ENCODE results near the gene RTP3.

The RTP3 gene

DNA sequence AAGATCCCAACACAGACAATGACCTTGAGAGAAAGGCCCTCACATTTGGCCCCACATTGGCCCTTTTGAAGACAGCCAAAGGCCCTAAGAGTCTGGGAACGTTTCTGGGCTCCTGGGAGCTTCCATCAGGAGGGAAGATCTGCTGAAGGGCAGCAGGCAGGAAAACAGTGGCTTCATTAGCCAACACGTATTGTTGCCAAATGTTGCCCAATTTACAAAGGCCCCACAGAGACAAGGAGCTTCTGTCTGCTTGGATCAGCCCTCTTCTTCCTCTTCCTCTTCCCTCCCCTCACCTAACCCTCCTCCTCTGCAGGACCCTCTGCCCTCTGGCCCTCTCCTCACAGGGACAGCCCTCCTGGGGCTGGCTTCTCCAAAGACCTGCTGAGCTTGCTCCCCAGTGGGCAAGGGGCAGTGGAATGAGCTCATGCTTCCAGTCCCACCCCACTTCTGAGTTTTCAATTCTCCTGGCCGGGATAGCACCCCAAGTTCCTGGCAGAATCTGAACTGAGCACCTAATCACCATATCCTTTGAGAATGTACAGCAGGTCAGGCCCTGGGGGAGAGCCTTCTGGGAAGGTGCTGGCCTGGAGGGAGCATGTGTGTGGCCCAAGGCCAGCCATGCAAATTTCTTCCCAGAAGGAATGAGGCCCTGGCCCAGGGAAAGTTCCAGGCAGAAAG lies 28.0 kb upstream of the RTP3 start:
- DNase-seq: no peak

- no peak for DNase-seq
Observed at GRCh38 chr3:46470831-46471230, 26.9 kb upstream of the RTP3 start.

- no peak for DNase-seq
Observed at GRCh38 chr3:46471371-46471914, 26.3 kb upstream of the RTP3 start.

DNA sequence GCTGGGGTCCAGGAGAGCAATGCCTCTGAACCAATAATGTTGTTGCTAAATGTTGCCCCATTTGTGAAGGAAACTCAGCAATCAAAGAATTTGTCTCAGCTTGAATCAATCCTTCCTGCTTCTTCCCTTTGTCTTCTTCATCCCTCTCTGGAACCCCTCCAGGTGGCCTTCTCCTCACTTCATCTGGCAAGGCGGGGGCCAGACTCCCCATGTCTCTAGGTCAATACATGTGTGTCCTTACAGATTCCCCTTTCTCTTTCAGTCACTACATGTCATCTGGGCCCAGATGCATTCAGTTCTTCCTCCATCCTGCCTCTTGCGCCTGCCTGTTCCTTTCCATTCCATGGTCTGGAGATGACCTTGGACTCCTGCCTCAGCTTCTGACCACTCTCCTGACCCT lies 25.0 kb upstream of the RTP3 start:
- DNase-seq: no peak

- DNase-seq: no peak
Observed at GRCh38 chr3:46477145-46477544, 20.6 kb upstream of the RTP3 start.

DNA sequence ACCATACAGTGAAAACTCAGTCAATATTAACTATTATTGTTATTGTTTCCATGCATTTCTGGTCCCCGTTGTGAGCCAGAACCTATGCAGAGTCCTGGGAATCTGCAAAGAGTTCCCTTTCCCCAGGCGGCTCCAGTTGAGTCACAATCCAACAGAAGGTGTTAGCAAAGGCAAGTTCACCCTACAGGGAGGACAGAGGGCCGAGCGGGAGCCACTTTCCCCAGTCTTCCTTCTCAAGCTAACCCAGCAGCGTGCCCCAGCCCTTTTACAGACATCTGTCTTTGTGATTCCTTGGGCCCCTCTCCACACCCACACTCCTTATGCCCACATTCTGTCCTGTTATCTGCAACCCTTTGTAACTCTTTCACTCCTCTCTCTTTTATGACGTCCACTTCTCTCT lies 20.0 kb upstream of the RTP3 start:
- no peak for DNase-seq

- DNase-seq: no peak
Observed at GRCh38 chr3:46478341-46478740, 19.4 kb upstream of the RTP3 start.

DNA sequence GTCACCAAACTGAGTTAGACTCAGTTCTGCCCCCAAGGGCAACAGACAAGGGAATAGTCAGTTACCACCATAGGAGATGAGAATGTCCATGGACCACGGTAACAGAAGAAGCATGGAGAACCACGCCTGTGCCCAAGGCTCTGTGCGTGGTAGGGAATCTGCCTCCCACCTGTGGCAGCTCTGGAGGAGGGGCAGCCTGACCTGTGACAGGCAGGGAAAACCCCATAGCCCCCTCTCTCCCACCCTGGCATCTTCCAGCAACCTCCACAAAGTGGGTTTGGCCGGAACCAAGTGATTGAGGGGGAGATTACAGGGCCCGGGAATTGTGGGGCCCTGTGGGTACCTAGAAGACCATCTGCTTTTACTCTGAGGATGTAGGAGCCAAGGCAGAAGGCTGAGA lies 18.8 kb upstream of the RTP3 start:
- DNase-seq: no peak

- DNase-seq: no peak
Observed at GRCh38 chr3:46479696-46480095, 18.1 kb upstream of the RTP3 start.

GRCh38 chr3:46480491-46481195 lies 17.1 kb upstream of the RTP3 start:
- no peak for DNase-seq

- no peak for DNase-seq
Observed at GRCh38 chr3:46481636-46482035, 16.1 kb upstream of the RTP3 start.

GRCh38 chr3:46482632-46483350 lies 15.0 kb upstream of the RTP3 start:
- no peak for DNase-seq

GRCh38 chr3:46483825-46484224 lies 14.0 kb upstream of the RTP3 start:
- no peak for DNase-seq

GRCh38 chr3:46484388-46484787 lies 13.4 kb upstream of the RTP3 start:
- no peak for DNase-seq

GRCh38 chr3:46484911-46485778 lies 12.6 kb upstream of the RTP3 start:
- no peak for DNase-seq

GRCh38 chr3:46485779-46486175 lies 12.0 kb upstream of the RTP3 start:
- DNase-seq: no peak

- DNase-seq: peak; percentile 23
Observed at GRCh38 chr3:46488735-46489361, 8.9 kb upstream of the RTP3 start.

DNA sequence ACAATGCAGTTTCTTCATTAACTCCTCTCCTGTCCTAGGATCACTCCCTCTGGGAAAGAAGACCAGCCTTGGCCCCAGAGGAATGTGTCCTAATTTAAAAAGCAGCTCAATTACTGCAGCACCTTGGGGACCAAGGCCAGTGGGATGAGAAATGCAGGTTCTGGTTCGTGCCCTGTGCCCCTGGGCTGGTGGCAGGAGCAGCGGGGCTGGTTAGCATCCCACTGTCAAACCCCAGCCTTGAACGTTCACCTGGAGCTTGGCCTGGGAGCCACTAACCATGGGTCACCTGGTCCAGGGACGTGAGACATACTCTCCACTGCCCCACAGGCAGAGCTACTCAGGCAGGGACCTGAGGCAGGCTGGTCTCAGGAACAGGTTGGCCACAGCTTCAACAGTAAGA lies 8.4 kb upstream of the RTP3 start:
- DNase-seq: no peak

- DNase-seq: no peak
Observed at GRCh38 chr3:46489875-46490274, 7.9 kb upstream of the RTP3 start.

DNA sequence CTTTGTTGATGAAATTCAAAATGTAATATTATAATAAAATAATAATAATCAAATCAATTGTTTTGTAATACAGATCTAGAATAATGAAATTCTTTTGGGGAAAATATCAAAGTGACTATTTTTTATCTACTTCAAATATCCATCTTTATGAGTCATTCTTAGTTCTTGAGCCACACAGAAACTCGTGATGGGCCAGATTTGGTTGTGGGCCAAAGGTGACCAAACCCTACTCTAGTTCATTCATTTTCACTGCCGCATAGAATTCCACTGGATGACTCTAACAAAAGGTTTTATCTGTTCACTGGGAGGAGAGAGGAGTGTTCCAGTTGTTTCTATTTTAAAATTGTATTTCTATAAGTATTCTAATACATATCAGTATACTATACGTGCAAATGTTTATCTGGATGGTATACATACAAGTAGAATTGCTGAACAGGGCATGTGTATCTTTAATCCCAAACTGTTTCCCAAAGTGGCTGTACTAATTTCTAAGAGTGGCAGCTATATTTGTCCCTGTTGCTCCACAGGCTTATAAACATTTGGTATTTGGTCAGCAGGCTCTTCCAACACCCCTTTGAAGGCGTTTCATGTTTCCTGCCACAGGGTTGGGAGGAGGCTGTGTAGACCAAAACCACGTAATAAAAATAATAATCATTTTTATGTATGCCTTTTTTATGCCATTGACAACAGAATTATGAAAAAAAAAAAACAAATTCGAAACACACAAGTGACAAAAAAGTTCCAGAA lies 7.3 kb upstream of the RTP3 start:
- DNase-seq: no peak
